ENCODE results near the gene CPNE5.

- no peak for TF ChIP-seq CTCF (IDR thresholded peaks at IDR 0.05)
- TF ChIP-seq EP300 (IDR thresholded peaks at IDR 0.05), result no peak
These were observed 113.7 kb downstream of the CPNE5 start for GRCh38 chr6:36725581-36725980.

All from stomach (tissue), 4 donors.